SK-N-MC (cell line): ENCODE data around the gene DCDC2C.

Experiments used
- DNase-seq: peaks from one replicate; pipeline ENCODE4 v3.0.0-alpha.2; 2011; ENCODE audit warnings: low read depth, low spot score
- H3K27ac ChIP-seq: fragments of 200-600 bp; sonication (generic); 2 replicates; pipeline ENCODE4 v1.5.1; 2016; ENCODE audit warnings: mixed run types
- H3K36me3 ChIP-seq: fragments of 200-600 bp; sonication (generic); 2 replicates; pipeline ENCODE4 v1.6.1; 2017; ENCODE audit warnings: antibody characterized with exemption, low read length, mixed read lengths; ENCODE audit not compliant: insufficient read depth
- H3K4me3 ChIP-seq: fragments of 200-600 bp; sonication (generic); 2 replicates; pipeline ENCODE4 v1.5.1; 2016
- H3K9ac ChIP-seq: fragments of 200-600 bp; sonication (generic); 2 replicates; pipeline ENCODE4 v1.8.0; 2017; ENCODE audit warnings: mixed run types, mixed read lengths; ENCODE audit not compliant: insufficient read length
- H3K9me3 ChIP-seq: fragments of 200-600 bp; sonication (generic); 2 replicates; pipeline ENCODE4 v1.6.1; 2017; ENCODE audit warnings: low read depth, mild to moderate bottlenecking, antibody characterized with exemption, low read length, moderate library complexity, mixed read lengths
- EZH2 ChIP-seq: fragments of 200-600 bp; sonication (generic); IDR thresholded peaks from one replicate; pipeline ENCODE4 v1.6.1; 2017; ENCODE audit warnings: antibody characterized with exemption
- FOXP2 ChIP-seq: optimal IDR thresholded peaks from 2 replicates; pipeline ENCODE3; 2011; ENCODE audit warnings: mild to moderate bottlenecking, moderate library complexity; ENCODE audit not compliant: insufficient read depth; ENCODE audit errors: extremely low read length, control extremely low read depth
- POLR2AphosphoS5 ChIP-seq: IDR thresholded peaks from 2 replicates; pipeline ENCODE4 v1.6.1; 2012; ENCODE audit warnings: mild to moderate bottlenecking, low read depth, low read length, borderline replicate concordance

DCDC2C gene

GRCh38 chr2:3725002-3725401 lies 21.6 kb downstream of the DCDC2C start:
- H3K4me3 ChIP-seq, result no peak overlapping the region
- TF ChIP-seq EZH2 (no peak), POLR2AphosphoS5 (no peak), FOXP2 (no peak)
- H3K36me3 ChIP-seq, result no peaks in the 10 kb centered on the region
- H3K27ac ChIP-seq, result no peak overlapping the region
- no peaks in the 10 kb centered on the region for H3K9me3 ChIP-seq
- H3K9ac ChIP-seq, result no peak overlapping the region
- no peak for DNase-seq

DNA sequence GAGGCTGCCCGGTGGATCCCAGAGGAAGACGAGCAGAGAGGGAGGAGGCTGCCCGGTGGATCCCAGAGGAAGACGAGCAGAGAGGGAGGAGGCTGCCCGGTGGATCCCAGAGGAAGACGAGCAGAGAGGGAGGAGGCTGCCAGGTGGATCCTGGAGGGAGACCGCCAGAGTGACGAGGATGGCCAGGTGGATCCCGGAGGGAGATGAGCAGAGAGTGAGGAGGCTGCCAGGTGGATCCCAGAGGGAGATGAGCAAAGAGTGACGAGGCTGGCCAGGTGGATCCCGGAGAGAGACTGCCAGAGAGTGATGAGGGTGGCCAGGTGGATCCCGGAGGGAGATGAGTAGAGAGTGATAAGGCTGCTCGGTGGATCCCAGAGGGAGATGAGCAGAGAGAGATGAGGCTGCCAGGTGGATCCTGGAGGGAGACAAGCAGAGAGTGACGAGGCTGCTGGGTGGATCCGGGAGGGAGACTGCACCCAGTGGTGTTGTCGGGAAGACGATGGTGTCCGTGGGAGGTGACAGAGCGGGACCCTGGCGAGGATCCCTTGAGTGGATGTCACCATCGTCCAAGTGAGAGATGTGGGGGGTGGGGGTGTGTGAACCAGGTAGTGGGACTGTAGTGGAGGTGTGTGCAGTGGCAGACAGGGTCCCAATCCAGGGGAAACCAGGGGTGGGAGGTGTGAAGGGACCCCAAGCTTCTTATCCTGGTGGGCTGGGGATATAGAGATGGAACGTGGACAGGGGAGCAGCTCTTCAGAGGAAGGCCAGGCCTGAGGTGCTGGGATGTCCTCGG lies 22.3 kb downstream of the DCDC2C start:
- DNase-seq, result no peak
- Histone ChIP-seq H3K4me3 (no peak overlapping the region), H3K9ac (no peak overlapping the region), H3K36me3 (no peaks in the 10 kb centered on the region), H3K9me3 (no peaks in the 10 kb centered on the region), H3K27ac (no peak overlapping the region)
- no peak for TF ChIP-seq POLR2AphosphoS5
- no peak for TF ChIP-seq EZH2
- no peak for TF ChIP-seq FOXP2

GRCh38 chr2:3726511-3726910 lies 23.1 kb downstream of the DCDC2C start:
- no peak for DNase-seq
- H3K4me3 ChIP-seq, result no peak overlapping the region
- no peaks in the 10 kb centered on the region for H3K36me3 ChIP-seq
- H3K27ac ChIP-seq, result no peak overlapping the region
- H3K9ac ChIP-seq, result no peak overlapping the region
- no peaks in the 10 kb centered on the region for H3K9me3 ChIP-seq
- no peak for TF ChIP-seq EZH2
- TF ChIP-seq POLR2AphosphoS5, result no peak
- no peak for TF ChIP-seq FOXP2

DNA sequence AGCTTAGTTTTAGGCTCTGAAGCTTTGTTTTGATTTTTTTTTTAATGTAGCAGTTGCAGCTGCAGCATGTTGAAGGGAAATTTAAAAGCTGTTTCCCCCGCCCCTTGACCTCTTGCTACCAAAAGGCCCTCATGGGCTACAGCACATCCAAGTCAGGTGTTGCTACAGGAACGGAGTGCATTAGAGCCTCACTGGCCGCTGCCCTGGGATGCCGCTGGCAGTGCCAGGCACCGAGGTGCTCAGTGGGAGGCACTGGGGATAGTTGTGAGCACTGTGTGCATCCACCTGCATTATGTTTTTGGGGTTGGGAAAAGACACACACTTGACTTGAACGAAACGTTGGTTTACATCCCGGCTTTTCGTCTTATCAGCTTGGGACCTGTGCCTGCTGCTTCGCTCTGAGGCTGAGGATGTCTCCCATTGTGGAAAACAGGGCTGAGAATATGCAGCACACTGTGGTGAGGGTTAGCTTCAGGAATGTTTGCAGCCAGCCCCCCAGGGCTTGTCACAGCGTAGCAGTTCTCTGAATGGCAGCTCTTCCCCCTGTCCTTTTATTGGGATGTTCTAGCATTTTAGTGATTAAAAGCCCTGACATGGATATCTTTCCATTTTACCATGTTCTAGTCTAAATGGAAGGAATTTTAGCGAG lies 24.1 kb downstream of the DCDC2C start:
- Histone ChIP-seq H3K9me3 (no peaks in the 10 kb centered on the region), H3K9ac (peak overlapping the region; percentile 54), H3K27ac (no peak overlapping the region), H3K36me3 (no peaks in the 10 kb centered on the region), H3K4me3 (peak overlapping the region; percentile 70)
- TF ChIP-seq EZH2 (no peak), POLR2AphosphoS5 (no peak)
- DNase-seq, result no peak

- Histone ChIP-seq H3K4me3 (peak overlapping the region; percentile 70), H3K36me3 (no peaks in the 10 kb centered on the region), H3K27ac (peak overlapping the region; percentile 60), H3K9ac (peak overlapping the region; percentile 54), H3K9me3 (no peaks in the 10 kb centered on the region)
- peak; percentile 77 for DNase-seq
- no peak for TF ChIP-seq POLR2AphosphoS5
- TF ChIP-seq EZH2, result no peak
These were observed 25.0 kb downstream of the DCDC2C start for GRCh38 chr2:3728104-3729054.

DNA sequence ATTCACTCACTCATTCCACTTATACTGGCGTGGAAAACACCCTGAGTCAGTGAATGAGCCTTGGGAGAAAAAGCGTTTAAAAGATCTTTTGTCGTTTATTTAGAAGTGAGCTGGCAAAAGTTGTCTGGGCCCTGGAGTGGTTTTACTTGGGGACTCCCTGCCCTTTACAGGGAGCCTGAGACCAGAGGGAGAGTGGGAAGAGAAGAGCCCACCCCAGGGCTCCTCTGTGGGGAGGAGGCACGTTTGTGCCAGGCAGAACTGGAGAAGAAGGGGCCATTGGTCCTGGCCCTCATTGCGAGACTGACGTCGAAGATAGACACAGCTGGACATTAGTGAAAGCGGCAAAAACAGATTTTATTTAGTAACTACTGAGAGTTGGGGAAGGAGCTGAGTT lies 25.7 kb downstream of the DCDC2C start:
- no peak for DNase-seq
- TF ChIP-seq FOXP2 (no peak), EZH2 (no peak), POLR2AphosphoS5 (no peak)
- Histone ChIP-seq H3K9me3 (no peaks in the 10 kb centered on the region), H3K4me3 (peak overlapping the region; percentile 70), H3K36me3 (no peaks in the 10 kb centered on the region), H3K27ac (peak overlapping the region; percentile 60), H3K9ac (peak overlapping the region; percentile 29)

DNA sequence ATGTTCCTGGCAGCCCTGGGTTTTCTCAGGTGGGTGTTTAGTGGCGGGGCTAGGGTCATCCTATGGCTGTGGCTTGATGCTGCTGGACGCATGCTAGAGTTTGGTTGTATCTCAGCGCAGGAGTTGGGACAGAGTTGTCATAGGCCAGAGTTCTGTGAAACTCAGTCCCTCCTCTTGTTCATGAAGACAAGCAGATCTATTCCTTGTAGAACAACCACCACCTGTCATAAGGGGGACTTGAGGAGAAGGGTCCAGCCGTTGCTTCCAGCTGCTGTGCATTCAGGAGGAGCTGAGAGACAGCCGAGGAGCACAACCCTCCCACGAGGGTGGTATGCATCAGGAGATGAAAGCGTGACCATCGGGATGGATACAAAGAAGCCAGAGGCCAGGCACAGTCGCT lies 26.4 kb downstream of the DCDC2C start:
- Histone ChIP-seq H3K9me3 (no peaks in the 10 kb centered on the region), H3K9ac (no peak overlapping the region), H3K36me3 (no peaks in the 10 kb centered on the region), H3K4me3 (no peak overlapping the region), H3K27ac (no peak overlapping the region)
- DNase-seq, result no peak
- TF ChIP-seq FOXP2, result no peak
- TF ChIP-seq EZH2, result no peak
- TF ChIP-seq POLR2AphosphoS5, result no peak

GRCh38 chr2:3730646-3731045 lies 27.3 kb downstream of the DCDC2C start:
- no peak overlapping the region for H3K9ac ChIP-seq
- H3K9me3 ChIP-seq, result no peaks in the 10 kb centered on the region
- no peak for TF ChIP-seq FOXP2
- no peak for TF ChIP-seq POLR2AphosphoS5
- no peak for TF ChIP-seq EZH2
- H3K36me3 ChIP-seq, result no peaks in the 10 kb centered on the region
- H3K4me3 ChIP-seq, result no peak overlapping the region
- no peak for DNase-seq
- no peak overlapping the region for H3K27ac ChIP-seq
